HG03457 (cell line): ENCODE measurements around the gene SLC4A7.
"Not testable (repeated sequence)": the region's sequence is repeated elsewhere in the genome, so short reads cannot be mapped to it uniquely, and the experiment has no call there.

Experiments
- ATAC-seq: cut with Tn5 transposase; IDR thresholded peaks from one replicate; pipeline ENCODE4 v1.9.1; 2021; ENCODE audit warnings: moderate number of reproducible peaks; ENCODE audit not compliant: unreplicated experiment

SLC4A7 gene

GRCh38 chr3:27438352-27438751 lies 45.8 kb downstream of the SLC4A7 start:
- ATAC-seq: not testable (repeated sequence)

- ATAC-seq: no peak
Observed at GRCh38 chr3:27431116-27431515, 53.1 kb downstream of the SLC4A7 start.

GRCh38 chr3:27429909-27430308 lies 54.3 kb downstream of the SLC4A7 start:
- ATAC-seq: no peak

GRCh38 chr3:27428446-27428845 lies 55.7 kb downstream of the SLC4A7 start:
- ATAC-seq: no peak

- ATAC-seq: no peak
Observed at GRCh38 chr3:27426926-27427325, 57.3 kb downstream of the SLC4A7 start.

- ATAC-seq: no peak
Observed at GRCh38 chr3:27425896-27426565, 58.2 kb downstream of the SLC4A7 start.

GRCh38 chr3:27424812-27425521 lies 59.2 kb downstream of the SLC4A7 start:
- not testable (repeated sequence) for ATAC-seq

- ATAC-seq: no peak
Observed at GRCh38 chr3:27423463-27423862, 60.7 kb downstream of the SLC4A7 start.

GRCh38 chr3:27422617-27423016 lies 61.6 kb downstream of the SLC4A7 start:
- no peak for ATAC-seq

- ATAC-seq: no peak
Observed at GRCh38 chr3:27415202-27415601, 69.0 kb downstream of the SLC4A7 start.

GRCh38 chr3:27392950-27393679 lies 91.1 kb downstream of the SLC4A7 start:
- peak; percentile 51 for ATAC-seq

- ATAC-seq: not testable (repeated sequence)
Observed at GRCh38 chr3:27392414-27392813, 91.8 kb downstream of the SLC4A7 start.

GRCh38 chr3:27391796-27392195 lies 92.4 kb downstream of the SLC4A7 start:
- ATAC-seq: no peak

GRCh38 chr3:27387625-27388024 lies 96.6 kb downstream of the SLC4A7 start:
- no peak for ATAC-seq

GRCh38 chr3:27385504-27385903 lies 98.7 kb downstream of the SLC4A7 start:
- no peak for ATAC-seq

- ATAC-seq: no peak
Observed at GRCh38 chr3:27384191-27384590, 100.0 kb downstream of the SLC4A7 start.

- ATAC-seq: no peak
Observed at GRCh38 chr3:27380433-27381357, 103.5 kb downstream of the SLC4A7 start.

GRCh38 chr3:27378331-27378730 lies 105.9 kb downstream of the SLC4A7 start:
- no peak for ATAC-seq

- ATAC-seq: no peak
Observed at GRCh38 chr3:27376109-27376772, 107.9 kb downstream of the SLC4A7 start.
